HUDEP-2 (cell line): ENCODE measurements around the gene LMNTD2.
A peak's percentile ranks its signal among the peaks of the same experiment; 100 is the strongest.
"Not testable (repeated sequence)": the region's sequence is repeated elsewhere in the genome, so short reads cannot be mapped to it uniquely, and the experiment has no call there.

Source experiments
- DNase-seq, 76 experiments: peaks; one replicate each; lab custom pipeline; 2025; ENCODE audit not compliant: unreplicated experiment in 76 of 76; lab: John Stamatoyannopoulos, UW

The LMNTD2 gene

GRCh38 chr11:516918-517685, 43.4 kb downstream of the LMNTD2 start:
- DNase-seq: not testable (repeated sequence)

GRCh38 chr11:516400-516799, 44.1 kb downstream of the LMNTD2 start:
- no peak for DNase-seq

GRCh38 chr11:515131-515530, 45.4 kb downstream of the LMNTD2 start:
- no peak for DNase-seq

GRCh38 chr11:514606-515005, 45.9 kb downstream of the LMNTD2 start:
- no peak for DNase-seq

GRCh38 chr11:512761-513595, 47.6 kb downstream of the LMNTD2 start:
- DNase-seq: no peak

- no peak for DNase-seq
These were observed 51.6 kb downstream of the LMNTD2 start for GRCh38 chr11:508956-509355.

GRCh38 chr11:507727-508515, 52.6 kb downstream of the LMNTD2 start:
- DNase-seq: no peak

GRCh38 chr11:506995-507726, 53.4 kb downstream of the LMNTD2 start, which contains the start of gene RNH1:
RNH1 (minus strand) TSS chr11:507242; CDS start chr11:502162, 5,080 bp downstream.
- peak; percentile 22 to 99 (median 96) for DNase-seq

- DNase-seq: peak in 74 of 76 experiments; percentile 65 to 97 (median 93)
These were observed 54.1 kb downstream of the LMNTD2 start for GRCh38 chr11:506238-506994.

- peak in 1 of 76 experiments; percentile 40 for DNase-seq
These were observed 55.6 kb downstream of the LMNTD2 start for GRCh38 chr11:504994-505344.
